HTR-8/SVneo (cell line): ENCODE data around the gene PLA2G5.
A peak's percentile ranks its signal among the peaks of the same experiment; 100 is the strongest.

Experiments used
- DNase-seq: peaks from one replicate; pipeline ENCODE4 v3.0.0; 2011; ENCODE audit warnings: low spot score, mixed read lengths; ENCODE audit not compliant: insufficient read length
- FAIRE-seq: peaks from 2 replicates; lab custom pipeline; 2011; peaks lifted over from hg19 to GRCh38; lab: Jason Lieb, UNC

Gene PLA2G5

GRCh38 chr1:20086800-20087199 is 16.8 kb downstream of the PLA2G5 start:
- FAIRE-seq (no peak), DNase-seq (no peak)

- FAIRE-seq (no peak), DNase-seq (no peak)
Observed at GRCh38 chr1:20087668-20088067, 17.7 kb downstream of the PLA2G5 start.

- DNase-seq (no peak), FAIRE-seq (no peak)
Observed at GRCh38 chr1:20089328-20090077, 19.5 kb downstream of the PLA2G5 start.

- no peak for FAIRE-seq
- DNase-seq: no peak
Observed at GRCh38 chr1:20090119-20090518, 20.1 kb downstream of the PLA2G5 start.

- no peak for DNase-seq
- no peak for FAIRE-seq
Observed at GRCh38 chr1:20090641-20091040, 20.6 kb downstream of the PLA2G5 start.

GRCh38 chr1:20093303-20093702 is 23.3 kb downstream of the PLA2G5 start:
- FAIRE-seq: no peak

GRCh38 chr1:20093940-20094391 is 24.0 kb downstream of the PLA2G5 start:
- DNase-seq: no peak
- FAIRE-seq: no peak

More at GRCh38 chr1:20093303-20093702, 23.3 kb downstream of the PLA2G5 start:
- DNase-seq: no peak

GRCh38 chr1:20095564-20096434 is 25.8 kb downstream of the PLA2G5 start:
- DNase-seq: no peak
- no peak for FAIRE-seq

- FAIRE-seq (no peak), DNase-seq (no peak)
Observed at GRCh38 chr1:20096840-20097447, 26.9 kb downstream of the PLA2G5 start.

GRCh38 chr1:20099533-20099932 is 29.5 kb downstream of the PLA2G5 start:
- FAIRE-seq (no peak), DNase-seq (no peak)

- peak; percentile 48 for DNase-seq
- peak; percentile 72 for FAIRE-seq
Observed at GRCh38 chr1:20100632-20101355, 30.8 kb downstream of the PLA2G5 start.

GRCh38 chr1:20102875-20103274 is 32.9 kb downstream of the PLA2G5 start:
- FAIRE-seq: no peak
- DNase-seq: peak; percentile 7

GRCh38 chr1:20105856-20106255 is 35.9 kb downstream of the PLA2G5 start:
- no peak for FAIRE-seq
- DNase-seq: no peak

- FAIRE-seq: no peak
Observed at GRCh38 chr1:20107351-20107750, 37.4 kb downstream of the PLA2G5 start.

GRCh38 chr1:20107796-20108195 is 37.8 kb downstream of the PLA2G5 start:
- FAIRE-seq (no peak), DNase-seq (no peak)

More at GRCh38 chr1:20107351-20107750, 37.4 kb downstream of the PLA2G5 start:
- no peak for DNase-seq

GRCh38 chr1:20108366-20109123 is 38.6 kb downstream of the PLA2G5 start:
- no peak for DNase-seq
- no peak for FAIRE-seq

- FAIRE-seq: no peak
Observed at GRCh38 chr1:20109223-20109856, 39.3 kb downstream of the PLA2G5 start.

GRCh38 chr1:20110679-20111078 is 40.7 kb downstream of the PLA2G5 start:
- DNase-seq (no peak), FAIRE-seq (no peak)

More at GRCh38 chr1:20109223-20109856, 39.3 kb downstream of the PLA2G5 start:
- no peak for DNase-seq

GRCh38 chr1:20111452-20111851 is 41.5 kb downstream of the PLA2G5 start:
- no peak for DNase-seq
- no peak for FAIRE-seq
